Activated CD4-positive, CD25-positive, alpha-beta regulatory T cell treated with anti-CD3 and anti-CD28 coated beads, Interleukin-2, amount 50 U/mL, for 24 hours (primary cell): ENCODE measurements around the gene MMP23B.
"Not testable (repeated sequence)": the region's sequence is repeated elsewhere in the genome, so short reads cannot be mapped to it uniquely, and the experiment has no call there.

Source experiments
- ATAC-seq, 2 donors: fragments of 150-1000 bp; cut with Tn5 transposase; one replicate each; pipeline ENCODE4 v1.10.0; 2021; ENCODE audit warnings: mild to moderate bottlenecking in 1 of 2, moderate library complexity in 1 of 2

Gene MMP23B

DNA sequence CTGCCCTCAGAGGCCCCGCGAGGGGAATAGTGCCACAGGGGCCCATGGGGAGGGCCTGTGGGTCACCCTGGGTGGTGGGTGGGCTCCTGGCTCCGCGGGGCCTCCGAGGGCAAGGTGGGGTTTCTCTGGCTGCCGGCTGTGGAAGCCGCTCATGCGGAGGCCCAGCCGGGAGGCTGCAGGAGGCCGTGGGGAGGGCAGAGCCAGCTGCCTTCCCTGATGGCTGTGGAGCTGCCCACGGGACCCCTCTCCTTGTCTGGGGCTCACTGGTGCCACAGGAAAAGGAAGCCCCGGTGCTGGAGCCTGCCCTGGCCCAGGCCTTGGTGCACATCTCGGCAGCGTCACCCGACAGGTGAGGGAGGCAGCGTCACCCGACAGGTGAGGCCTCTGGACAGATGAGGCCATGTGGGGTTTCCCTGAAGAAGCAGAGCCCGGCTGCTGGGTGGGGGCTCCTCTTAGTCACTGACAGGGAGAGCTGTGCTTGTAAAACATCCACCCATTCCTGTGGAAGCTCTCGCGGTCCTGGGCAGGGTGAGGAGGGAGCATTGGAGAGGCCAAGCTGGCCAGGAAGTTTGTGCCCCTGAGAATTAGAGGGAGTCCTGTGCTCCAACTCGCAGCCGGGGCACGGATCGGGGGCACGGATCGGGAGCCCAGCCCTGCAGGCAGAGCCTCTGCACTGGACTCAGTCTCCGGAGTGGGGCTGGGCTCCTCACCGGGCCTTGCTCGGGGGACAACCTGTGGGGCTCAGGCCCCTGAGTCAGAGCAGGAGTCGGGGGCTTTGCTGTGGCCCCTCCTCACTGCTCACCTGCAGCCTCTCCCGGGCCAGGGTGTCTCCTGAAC, 10.6 kb upstream of the MMP23B start:
- ATAC-seq = no peak

DNA sequence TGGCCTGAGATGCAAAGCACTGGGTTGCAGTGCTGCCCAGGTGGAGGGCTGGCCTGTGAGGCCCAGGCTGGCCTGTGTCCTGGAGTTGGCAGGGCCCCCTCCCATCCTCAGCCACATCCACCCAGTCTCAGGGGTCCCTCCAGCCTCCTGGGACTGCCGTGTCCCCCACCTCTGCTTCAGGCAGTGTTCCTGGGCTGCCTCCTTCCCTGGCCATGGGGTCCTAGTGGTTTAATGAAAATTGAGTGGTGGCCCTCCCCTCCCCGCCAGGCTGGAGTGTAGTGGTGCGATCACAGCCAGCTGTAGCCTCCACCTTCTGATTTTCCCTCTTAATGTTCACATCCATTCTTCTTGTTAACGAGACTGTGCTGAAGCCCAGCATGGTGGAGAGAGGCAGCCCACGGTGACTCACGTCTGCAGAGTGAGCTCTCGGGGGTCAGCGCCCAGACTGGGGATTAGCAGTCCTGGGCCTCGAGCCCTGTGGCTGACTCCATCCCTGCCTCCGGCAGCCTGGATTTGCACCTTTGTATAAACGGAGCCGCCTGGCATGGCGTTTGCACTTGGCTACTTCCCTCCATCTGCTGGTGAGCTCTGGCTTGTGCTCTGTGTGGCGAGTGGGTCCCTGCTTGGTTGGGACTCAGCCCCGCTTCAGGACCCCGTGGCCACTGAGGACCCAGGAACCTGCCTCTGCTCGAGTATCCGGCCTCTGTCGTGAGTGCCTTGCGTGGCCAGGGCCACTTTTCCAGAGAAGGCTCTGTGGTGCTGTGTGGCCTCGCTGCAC, 9.8 kb upstream of the MMP23B start:
- no peak for ATAC-seq

DNA sequence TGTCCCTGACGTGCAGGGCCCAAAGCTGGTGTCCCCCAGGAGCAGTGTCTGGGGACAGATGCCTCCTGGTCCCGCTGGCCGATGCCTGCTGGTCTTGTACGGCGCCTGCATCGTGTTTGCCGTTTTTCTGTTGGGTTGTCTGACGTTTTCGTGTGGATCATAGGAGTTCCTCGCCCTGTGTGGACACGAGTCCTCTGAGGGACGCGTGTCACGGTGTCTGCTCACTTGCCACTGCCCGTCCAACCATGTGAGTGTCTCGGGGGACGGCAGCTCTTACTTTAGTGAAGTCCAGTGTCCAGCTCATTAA, 9.2 kb upstream of the MMP23B start:
- no peak for ATAC-seq

DNA sequence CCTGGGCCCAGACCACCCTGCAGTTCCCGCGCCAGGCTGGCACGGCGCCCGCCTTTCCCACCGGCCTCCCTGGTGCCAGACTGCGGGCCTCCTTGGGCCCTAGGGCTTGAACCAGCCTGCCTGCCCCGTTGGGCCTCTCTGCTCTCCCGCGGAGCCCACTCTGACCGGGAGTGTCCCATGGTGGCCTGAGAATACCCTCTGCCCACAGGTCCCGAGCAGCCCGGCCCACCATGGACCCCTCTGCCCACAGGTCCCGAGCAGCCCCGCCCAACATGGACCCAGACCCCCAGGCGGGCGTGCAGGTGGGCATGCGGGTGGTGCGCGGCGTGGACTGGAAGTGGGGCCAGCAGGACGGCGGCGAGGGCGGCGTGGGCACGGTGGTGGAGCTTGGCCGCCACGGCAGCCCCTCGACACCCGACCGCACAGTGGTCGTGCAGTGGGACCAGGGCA, 8.8 kb upstream of the MMP23B start:
- no peak for ATAC-seq

DNA sequence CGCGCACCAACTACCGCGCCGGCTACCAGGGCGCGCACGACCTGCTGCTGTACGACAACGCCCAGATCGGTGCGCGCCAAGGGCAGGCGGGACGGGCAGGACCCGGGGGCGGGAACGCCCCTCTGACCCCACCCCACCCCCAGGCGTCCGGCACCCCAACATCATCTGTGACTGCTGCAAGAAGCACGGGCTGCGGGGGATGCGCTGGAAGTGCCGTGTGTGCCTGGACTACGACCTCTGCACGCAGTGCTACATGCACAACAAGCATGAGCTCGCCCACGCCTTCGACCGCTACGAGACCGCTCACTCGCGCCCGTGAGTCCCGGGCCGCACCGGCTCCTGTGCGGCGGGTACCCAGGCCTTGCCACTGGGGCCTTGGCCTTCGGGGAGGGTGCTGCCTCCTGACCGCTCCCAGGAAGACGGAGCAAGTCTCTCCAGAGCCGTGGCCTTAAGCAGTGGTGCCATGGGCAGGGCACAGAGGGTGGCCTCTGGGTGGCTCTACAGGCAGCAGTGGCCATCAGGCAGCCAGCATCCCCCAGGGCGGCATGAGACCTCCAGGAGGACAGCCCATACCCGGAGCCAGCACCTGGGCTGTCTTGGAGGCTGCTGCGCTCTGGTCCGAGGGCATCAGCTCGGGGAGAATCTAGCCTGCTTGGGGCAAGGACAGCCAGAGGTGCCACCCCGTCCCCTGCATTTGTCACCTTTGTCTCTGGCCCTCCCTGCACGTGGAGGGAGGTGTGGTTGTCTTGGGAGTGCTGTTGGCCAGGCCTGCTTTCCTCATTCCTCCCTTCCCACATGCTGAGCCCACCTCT, 8.1 kb upstream of the MMP23B start:
- ATAC-seq = no peak

DNA sequence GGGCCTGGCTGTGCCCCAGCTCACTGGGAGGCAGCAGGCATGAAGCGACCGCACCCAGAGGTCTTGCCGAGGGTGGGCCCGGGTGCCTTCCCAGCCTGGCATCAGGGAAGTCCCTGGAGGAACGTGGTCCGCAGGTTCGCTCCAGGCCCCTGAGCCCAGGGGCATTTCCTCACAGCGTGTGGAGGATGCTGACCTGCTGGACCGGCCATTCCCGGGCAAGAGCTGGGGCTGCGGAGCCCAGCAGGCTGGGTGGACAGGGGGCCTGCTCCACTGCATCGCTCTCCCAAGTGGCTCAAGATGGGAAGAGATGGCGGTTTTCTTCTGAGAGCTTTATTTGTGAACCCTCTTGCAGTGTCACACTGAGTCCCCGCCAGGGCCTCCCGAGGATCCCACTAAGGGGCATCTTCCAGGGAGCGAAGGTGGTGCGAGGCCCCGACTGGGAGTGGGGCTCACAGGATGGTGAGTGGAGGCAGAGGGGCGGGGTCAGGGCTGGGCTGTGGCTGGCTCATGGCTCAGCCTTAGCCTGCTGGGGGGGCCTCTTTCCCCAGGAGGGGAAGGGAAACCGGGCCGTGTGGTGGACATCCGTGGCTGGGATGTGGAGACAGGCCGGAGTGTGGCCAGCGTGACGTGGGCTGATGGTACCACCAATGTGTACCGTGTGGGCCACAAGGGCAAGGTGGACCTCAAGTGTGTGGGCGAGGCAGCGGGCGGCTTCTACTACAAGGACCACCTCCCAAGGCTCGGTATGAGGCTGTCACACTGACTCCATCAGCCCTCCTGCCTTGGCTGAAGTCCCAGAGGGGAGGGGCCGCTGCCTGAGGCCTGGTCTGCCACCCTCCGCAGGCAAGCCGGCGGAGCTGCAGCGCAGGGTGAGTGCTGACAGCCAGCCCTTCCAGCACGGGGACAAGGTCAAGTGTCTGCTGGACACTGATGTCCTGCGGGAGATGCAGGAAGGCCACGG, 7.2 kb upstream of the MMP23B start:
- no peak for ATAC-seq

DNA sequence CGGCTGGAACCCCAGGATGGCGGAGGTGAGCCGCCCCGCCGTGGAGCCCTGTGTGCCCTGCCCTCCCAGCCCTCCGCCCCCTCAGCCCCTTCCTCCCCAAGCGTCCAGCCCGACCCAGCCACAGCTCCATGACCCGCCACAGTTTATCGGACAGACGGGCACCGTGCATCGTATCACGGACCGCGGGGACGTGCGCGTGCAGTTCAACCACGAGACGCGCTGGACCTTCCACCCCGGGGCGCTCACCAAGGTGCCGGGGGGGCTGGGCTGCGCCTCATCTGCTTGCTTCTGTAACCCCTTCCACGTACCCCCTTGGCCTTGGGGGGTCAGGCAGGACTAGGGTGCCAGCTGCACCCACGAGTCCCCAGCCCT, 6.6 kb upstream of the MMP23B start:
- no peak for ATAC-seq

DNA sequence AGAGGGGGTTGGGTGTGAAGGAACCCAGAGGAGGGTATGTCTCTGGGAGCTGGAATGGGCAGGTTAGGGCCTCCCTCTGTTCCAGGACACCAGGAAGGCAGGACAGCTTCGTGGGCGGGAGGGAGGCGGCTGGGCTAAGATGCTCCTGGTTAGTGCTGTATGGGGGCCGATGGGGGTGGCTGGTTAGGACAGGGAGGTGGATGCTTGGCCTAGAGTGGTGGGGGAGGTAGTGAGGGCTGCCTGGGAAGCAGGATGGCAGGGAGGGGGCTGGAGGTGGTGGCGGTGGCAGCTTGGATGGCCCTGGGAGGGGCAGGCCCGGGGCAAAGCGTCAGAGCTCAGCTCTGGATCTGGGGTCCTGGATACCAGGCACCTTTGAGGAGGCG, 6.2 kb upstream of the MMP23B start:
- ATAC-seq = no peak

DNA sequence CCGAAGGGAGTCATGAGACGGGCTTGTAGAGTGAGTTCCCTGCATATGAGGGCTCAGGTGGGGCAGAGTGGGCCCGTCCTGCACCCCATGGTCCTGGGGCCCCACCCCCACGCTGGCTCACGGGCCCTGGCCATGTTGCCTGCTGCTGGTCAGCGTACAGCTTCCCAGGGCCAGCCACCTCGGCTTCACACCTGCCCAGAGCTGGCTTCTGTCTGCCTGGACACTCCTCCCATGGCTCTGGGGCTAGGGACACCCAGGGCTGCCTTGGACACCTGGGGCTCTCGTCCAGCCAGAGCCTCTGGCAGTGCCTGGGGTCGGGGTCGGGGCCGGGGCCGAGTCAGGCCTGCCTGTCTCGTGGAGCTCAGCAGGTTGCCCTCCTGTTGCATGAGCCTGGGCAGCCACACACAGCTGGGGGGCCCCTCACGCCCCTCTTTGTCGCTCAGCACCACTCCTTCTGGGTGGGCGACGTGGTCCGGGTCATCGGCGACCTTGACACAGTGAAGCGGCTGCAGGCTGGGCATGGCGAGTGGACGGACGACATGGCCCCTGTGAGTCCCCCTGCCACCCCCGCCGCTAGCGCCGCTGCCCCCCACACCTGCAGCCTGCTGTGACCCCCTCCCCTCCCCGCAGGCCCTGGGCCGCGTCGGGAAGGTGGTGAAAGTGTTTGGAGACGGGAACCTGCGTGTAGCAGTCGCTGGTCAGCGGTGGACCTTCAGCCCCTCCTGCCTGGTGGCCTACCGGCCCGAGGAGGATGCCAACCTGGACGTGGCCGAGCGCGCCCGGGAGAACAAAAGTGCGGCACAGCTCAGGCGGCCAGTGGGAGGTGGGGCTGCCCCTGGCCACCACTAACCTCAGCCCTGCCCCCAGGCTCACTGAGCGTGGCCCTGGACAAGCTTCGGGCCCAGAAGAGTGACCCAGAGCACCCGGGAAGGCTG, 5.5 kb upstream of the MMP23B start:
- ATAC-seq = no peak

DNA sequence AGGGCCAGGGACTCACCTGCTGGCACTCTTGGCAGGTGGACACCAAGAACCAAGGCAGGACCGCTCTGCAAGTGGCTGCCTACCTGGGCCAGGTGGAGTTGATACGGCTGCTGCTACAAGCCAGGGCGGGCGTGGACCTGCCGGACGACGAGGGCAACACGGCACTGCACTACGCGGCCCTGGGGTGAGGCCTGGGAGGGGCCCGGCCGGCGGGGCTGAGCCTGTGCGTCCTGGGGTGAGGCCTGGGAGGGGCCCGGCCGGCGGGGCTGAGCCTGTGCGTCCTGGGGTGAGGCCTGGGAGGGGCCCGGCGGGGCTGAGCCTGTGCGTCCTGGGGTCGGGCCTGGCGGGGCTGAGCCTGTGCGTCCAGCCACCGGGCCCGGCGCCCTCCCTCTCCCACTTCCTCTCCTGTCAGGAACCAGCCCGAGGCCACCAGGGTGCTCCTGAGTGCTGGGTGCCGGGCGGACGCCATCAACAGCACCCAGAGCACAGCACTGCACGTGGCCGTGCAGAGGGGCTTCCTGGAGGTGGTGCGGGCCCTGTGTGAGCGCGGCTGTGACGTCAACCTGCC, 4.6 kb upstream of the MMP23B start:
- no peak for ATAC-seq

DNA sequence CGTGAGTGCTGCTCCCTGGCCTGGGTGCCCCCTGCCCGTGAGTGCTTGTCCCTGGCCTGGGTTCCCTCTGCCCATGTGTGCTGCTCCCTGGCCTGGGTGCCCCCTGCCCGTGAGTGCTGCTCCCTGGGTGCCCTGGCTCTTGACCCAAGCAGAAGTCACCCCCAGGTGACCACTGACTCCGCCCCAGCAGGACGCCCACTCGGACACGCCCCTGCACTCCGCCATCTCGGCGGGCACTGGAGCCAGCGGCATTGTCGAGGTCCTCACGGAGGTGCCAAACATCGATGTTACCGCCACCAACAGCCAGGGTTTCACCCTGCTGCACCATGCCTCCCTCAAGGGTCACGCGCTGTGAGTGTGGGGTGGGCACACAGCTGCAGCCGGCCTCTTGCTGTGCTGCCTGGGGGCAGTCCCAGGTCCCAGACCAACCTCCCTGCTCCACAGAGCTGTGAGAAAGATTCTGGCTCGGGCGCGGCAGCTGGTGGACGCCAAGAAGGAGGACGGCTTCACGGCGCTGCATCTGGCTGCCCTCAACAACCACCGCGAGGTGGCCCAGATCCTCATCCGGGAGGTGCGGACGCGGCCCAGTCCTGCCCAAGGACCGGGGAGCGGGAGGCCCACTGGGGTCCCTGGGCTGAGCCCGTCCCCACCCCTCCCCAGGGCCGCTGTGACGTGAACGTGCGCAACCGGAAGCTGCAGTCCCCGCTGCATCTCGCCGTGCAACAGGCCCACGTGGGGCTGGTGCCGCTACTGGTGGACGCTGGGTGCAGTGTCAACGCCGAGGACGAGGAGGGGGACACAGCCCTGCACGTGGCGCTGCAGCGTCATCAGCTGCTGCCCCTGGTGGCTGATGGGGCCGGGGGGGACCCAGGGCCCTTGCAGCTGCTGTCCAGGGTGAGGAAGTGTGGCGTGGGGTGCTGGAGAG, 3.9 kb upstream of the MMP23B start:
- no peak for ATAC-seq

DNA sequence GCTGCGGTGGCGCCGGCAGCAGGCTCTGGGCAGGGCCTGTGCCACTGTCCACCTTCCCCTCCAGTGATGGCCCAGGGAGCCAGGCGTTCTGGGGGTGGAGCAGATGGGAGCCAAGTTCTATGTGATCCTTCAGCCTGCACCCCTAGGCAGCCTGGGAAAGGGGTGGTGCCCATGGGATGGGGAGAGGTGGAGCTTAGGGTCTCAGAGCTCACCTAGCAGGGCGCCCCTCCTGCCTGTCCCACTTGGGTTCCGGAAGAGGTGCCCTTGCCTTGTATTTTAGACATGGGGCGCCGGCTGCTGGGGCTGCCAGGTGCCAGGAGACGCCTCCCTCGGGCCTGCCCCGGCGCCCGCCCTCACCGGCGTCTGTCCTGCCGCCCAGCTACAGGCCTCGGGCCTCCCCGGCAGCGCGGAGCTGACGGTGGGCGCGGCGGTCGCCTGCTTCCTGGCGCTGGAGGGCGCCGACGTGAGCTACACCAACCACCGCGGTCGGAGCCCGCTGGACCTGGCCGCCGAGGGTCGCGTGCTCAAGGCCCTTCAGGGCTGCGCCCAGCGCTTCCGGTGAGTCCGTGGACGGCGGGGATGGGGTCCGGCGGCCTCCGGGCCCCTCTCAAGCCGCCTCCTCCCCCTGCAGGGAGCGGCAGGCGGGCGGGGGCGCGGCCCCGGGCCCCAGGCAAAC, 3.1 kb upstream of the MMP23B start:
- ATAC-seq = peak in 1 of 2 donors; percentile 15

DNA sequence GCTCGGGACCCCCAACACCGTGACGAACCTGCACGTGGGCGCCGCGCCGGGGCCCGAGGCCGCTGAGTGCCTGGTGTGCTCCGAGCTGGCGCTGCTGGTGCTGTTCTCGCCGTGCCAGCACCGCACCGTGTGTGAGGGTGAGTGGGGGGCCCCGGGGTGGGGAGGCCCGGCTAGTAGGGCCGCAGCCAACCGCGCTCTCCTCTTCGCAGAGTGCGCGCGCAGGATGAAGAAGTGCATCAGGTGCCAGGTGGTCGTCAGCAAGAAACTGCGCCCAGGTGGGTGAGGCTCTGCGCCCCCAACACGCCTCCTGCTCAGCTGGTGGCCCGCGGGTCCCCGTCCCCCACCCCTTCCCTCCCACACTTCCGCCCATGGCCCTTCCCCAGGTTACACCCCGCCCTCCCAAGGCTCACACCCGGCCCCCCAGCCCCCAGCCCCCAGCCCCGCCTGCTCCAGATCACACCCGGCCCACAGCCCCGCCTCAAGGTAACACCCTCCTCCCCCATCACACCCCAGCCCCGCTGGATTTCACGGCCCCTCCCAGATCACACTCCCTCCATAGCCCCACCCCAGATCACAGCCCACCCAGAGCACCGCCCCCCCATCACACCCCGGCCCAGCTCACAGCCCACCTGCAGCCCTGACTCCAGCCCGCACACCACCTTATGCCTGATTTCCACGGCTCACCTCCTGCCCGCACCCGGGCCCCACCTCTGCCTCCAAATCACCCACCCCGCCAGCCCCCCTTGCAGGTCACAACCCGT, 2.4 kb upstream of the MMP23B start:
- peak; percentile 38 to 47 for ATAC-seq

DNA sequence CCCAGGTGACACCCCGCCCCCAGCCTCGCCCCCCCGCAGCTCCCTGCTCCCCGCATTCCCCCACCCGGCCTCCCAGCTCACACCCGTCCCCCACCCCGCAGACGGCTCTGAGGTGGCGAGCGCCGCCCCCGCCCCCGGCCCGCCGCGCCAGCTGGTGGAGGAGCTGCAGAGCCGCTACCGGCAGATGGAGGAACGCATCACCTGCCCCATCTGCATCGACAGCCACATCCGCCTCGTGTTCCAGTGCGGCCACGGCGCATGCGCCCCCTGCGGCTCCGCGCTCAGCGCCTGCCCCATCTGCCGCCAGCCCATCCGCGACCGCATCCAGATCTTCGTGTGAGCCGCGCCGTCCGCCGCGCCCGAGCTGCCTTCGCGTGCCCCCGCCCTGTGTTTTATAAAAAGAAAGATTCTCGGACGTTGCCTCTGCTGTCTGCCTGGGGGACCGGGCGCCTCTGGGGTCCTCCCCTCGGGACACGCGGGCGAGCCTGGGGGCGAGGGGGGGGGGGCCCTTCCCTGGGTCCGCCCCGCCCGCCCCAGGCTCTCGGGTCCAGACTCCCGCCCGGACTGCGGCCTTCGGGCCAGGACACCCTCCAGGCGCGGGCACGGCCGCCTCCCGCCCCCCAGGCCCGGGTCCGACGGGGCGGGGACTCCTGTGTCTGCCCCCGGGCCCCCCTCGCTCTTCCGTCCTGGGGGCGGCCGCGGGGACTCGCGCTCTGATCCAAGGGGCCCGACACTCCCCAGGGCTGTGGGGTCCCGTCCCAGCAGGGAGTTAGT, 1.6 kb upstream of the MMP23B start:
- ATAC-seq = peak; percentile 80 to 87

DNA sequence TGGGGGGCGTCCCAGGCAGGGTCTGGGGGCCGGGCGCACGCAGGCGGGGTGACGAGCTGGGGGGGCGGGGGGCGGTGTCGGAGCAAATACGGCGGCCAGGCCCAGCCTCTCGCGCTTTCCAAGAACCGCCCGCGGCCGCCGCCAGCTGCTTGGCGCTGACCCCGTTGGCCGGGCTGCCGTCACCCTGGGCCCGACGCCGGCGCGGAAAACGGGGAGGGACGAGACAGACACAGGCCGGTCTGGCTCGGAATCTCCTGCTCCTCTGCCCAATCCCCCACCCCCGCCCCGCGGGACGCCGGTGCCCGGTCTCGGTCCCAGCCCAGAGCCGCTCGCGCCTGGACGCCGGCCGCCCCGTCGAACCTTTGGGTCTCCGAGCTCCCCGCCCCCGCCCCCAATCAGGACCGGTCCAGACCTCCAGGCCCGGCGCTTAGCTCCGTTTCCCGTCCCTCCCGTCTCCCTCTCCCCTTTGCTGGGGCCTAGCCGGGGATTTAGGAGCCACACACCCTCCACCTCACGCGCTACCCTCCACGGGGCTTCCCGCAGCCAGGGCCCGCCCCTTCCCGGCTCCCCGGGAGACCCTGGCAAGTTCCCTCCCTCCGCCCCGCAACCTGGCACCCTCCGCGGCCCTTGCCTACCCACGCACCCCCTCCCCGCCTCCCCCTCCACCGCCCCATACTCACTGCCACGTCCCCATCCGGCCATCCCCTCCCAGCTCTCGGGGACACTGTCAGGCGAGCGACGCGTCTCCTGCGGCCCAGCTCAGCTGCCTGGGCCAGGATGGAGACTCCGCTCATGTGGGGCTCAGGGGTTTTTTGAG, 800 bp upstream of the MMP23B start:
- ATAC-seq = no peak

DNA sequence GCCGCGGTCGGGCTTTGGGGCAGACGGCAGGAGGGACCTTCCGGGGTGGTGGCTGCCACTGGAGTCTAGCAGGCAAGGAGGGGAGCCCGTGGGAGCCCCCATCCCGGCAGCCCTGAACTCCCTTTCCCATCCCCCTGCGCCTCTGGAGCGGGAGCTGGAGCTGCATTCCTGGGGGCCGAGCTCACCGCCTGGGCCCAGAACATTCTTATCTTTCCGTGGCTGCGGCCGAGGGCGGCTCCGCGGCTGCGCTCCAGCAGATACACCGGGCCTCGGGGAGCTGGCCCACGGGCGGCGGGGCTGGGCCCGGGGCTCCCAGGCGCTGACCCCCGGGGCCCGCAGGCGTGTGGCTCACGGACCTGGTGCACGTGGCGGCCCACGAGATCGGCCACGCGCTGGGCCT, 1.4 kb downstream of the MMP23B start:
- ATAC-seq = not testable (repeated sequence)
